Measurements from ENCODE around the gene C1GALT1. TPM values are rescaled to one million over a fixed set of nuclear protein-coding genes. Genes with fewer than 3 reads are reported as not detected.

The C1GALT1 gene
- total RNA-seq, 4 donors from 2014 or later = 26.8 to 45.9 (median 29.4) TPM

GRCh38 chr7:7208520-7208919 is 26.2 kb downstream of the C1GALT1 start:
- TF ChIP-seq CTCF (IDR thresholded peaks at IDR 0.05) (no peak), POLR2A (IDR thresholded peaks at IDR 0.05) (no peak)
- no peak overlapping the region for H3K4me3 ChIP-seq (ENCODE audit: low read depth, poor library complexity, severe bottlenecking)
- WGBS, 2 donors = 81 to 85% methylated on average over 4 of the region's 4 CpGs
- intact Hi-C loops (cut with DNase I; ENCODE audit: low total_unique reads) = no loop called here
- no peak for DNase-seq (ENCODE audit: low spot score in 2 of 2)

- intact Hi-C loops (cut with DNase I; ENCODE audit: low total_unique reads) = no loop called here
- no peak overlapping the region for H3K4me3 ChIP-seq (ENCODE audit: low read depth, poor library complexity, severe bottlenecking)
- WGBS, 2 donors = 72 to 80% methylated on average over 10 of the region's 10 CpGs
Measured at GRCh38 chr7:7209412-7210050, 27.2 kb downstream of the C1GALT1 start.

GRCh38 chr7:7210475-7211237 is 28.3 kb downstream of the C1GALT1 start:
- WGBS, 2 donors = 81 to 85% methylated on average over 12 of the region's 12 CpGs
- TF ChIP-seq POLR2A (IDR thresholded peaks at IDR 0.05) (no peak), CTCF (IDR thresholded peaks at IDR 0.05) (no peak)
- DNase-seq (ENCODE audit: low spot score in 2 of 2) = no peak

More at GRCh38 chr7:7209412-7210050, 27.2 kb downstream of the C1GALT1 start:
- DNase-seq (ENCODE audit: low spot score in 2 of 2) = no peak
- TF ChIP-seq CTCF (IDR thresholded peaks at IDR 0.05) = no peak
- no peak for TF ChIP-seq POLR2A (IDR thresholded peaks at IDR 0.05)

GRCh38 chr7:7212612-7213011 is 30.3 kb downstream of the C1GALT1 start:
- H3K4me3 ChIP-seq (ENCODE audit: low read depth, poor library complexity, severe bottlenecking) = no peak overlapping the region
- DNase-seq (ENCODE audit: low spot score in 2 of 2) = no peak
- TF ChIP-seq POLR2A (IDR thresholded peaks at IDR 0.05) (no peak), CTCF (IDR thresholded peaks at IDR 0.05) (no peak)
- WGBS, 2 donors = 92 to 95% methylated on average over 2 of the region's 2 CpGs
- intact Hi-C loops (cut with DNase I; ENCODE audit: low total_unique reads) = no loop called here

More at GRCh38 chr7:7210475-7211237, 28.3 kb downstream of the C1GALT1 start:
- H3K4me3 ChIP-seq (ENCODE audit: low read depth, poor library complexity, severe bottlenecking) = no peak overlapping the region
- intact Hi-C loops (cut with DNase I; ENCODE audit: low total_unique reads) = no loop called here

- TF ChIP-seq CTCF (IDR thresholded peaks at IDR 0.05) (no peak), POLR2A (IDR thresholded peaks at IDR 0.05) (no peak)
- intact Hi-C loops (cut with DNase I; ENCODE audit: low total_unique reads) = no loop called here
Measured at GRCh38 chr7:7214398-7215347, 32.3 kb downstream of the C1GALT1 start.

More at GRCh38 chr7:7214398-7215347, 32.3 kb downstream of the C1GALT1 start:
- no peak overlapping the region for H3K4me3 ChIP-seq (ENCODE audit: low read depth, poor library complexity, severe bottlenecking)
- WGBS, 2 donors = 93 to 94% methylated on average over 13 of the region's 13 CpGs
- no peak for DNase-seq (ENCODE audit: low spot score in 2 of 2)

Data from lower leg skin (tissue), 4 donors.